Gastroesophageal sphincter (tissue), 3 donors: ENCODE measurements around the gene C13orf42.
A peak's percentile ranks its signal among the peaks of the same experiment; 100 is the strongest.

Experiments
- EP300 ChIP-seq: sonication (generic); formaldehyde crosslinking; IDR thresholded peaks from one replicate; pipeline ENCODE4 v1.6.1; 2017; ENCODE audit warnings: antibody characterized with exemption, mild to moderate bottlenecking
- POLR2A ChIP-seq, 2 donors: fragments of 450-650 bp; IDR thresholded peaks; one replicate each; pipeline ENCODE4 v1.6.1; 2017; ENCODE audit warnings: antibody characterized with exemption in 2 of 2, mild to moderate bottlenecking in 2 of 2, moderate library complexity in 1 of 2
- POLR2AphosphoS5 ChIP-seq: sonication (generic); formaldehyde crosslinking; IDR thresholded peaks from one replicate; pipeline ENCODE4 v1.6.1; 2017; ENCODE audit warnings: antibody characterized with exemption
- TF ChIP-seq, protein P1 (sequence below), 4 experiments: fragments of 200-600 bp in 2 of 4; fragments of 450-650 bp in 2 of 4; sonication (generic) in 1 of 4; IDR thresholded peaks; one replicate each; pipeline ENCODE4 v1.5.1; 2017 to 2019; ENCODE audit warnings: antibody characterized with exemption in 4 of 4, mild to moderate bottlenecking in 2 of 4, moderate library complexity in 2 of 4

DNA sequence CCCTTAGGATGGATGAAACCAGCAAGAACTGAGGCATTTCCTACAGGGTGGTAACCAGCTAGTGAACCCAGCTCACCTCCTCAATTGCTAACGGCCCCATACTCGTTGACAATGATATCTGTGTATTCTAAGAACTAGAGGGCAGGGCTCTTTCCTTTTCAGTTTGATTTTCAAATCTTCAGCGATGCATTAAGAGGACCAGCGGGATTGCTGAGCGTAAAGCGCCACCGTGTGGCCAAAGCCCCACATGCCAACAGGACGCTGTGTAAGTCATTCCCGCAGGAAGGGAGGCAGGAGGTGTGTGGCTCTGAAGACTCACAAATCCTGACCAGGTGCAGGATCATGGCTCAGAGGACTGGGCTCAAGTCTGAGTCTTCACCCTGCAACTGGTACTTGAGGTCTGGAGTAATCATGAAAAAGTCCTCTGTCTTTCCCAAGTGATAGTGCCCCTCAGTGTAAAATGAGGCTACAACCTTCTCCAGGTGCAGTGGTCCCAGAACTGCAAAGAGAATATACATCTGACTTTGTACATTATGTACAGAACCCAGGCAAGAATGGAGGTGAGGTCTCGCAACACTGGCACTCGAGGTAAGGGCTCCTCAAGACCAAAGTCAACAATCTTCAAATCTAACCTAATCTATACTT is 40.9 kb downstream of the C13orf42 start:
- TF ChIP-seq POLR2A (IDR thresholded peaks at IDR 0.05) = no peak
- no peak for TF ChIP-seq EP300
- TF ChIP-seq, protein P1, sequence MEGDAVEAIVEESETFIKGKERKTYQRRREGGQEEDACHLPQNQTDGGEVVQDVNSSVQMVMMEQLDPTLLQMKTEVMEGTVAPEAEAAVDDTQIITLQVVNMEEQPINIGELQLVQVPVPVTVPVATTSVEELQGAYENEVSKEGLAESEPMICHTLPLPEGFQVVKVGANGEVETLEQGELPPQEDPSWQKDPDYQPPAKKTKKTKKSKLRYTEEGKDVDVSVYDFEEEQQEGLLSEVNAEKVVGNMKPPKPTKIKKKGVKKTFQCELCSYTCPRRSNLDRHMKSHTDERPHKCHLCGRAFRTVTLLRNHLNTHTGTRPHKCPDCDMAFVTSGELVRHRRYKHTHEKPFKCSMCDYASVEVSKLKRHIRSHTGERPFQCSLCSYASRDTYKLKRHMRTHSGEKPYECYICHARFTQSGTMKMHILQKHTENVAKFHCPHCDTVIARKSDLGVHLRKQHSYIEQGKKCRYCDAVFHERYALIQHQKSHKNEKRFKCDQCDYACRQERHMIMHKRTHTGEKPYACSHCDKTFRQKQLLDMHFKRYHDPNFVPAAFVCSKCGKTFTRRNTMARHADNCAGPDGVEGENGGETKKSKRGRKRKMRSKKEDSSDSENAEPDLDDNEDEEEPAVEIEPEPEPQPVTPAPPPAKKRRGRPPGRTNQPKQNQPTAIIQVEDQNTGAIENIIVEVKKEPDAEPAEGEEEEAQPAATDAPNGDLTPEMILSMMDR (IDR thresholded peaks at IDR 0.05) = peak; percentile 87 to 94 (median 90)
- TF ChIP-seq POLR2AphosphoS5 = no peak
